Loucy (cell line): Measurements from ENCODE around the gene CPSF2.

Experiments used
- CTCF ChIP-seq: fragments of 200-600 bp; sonication (generic); conservative IDR thresholded peaks from 2 replicates; pipeline ENCODE4 v1.5.1; 2014; ENCODE audit warnings: mild to moderate bottlenecking, antibody characterized with exemption, low read length
- EZH2phosphoT487 ChIP-seq: fragments of 200-600 bp; IDR thresholded peaks from 2 replicates; pipeline ENCODE4 v1.6.1; 2018; ENCODE audit warnings: antibody characterized with exemption, mild to moderate bottlenecking, moderate library complexity, borderline replicate concordance

DNA sequence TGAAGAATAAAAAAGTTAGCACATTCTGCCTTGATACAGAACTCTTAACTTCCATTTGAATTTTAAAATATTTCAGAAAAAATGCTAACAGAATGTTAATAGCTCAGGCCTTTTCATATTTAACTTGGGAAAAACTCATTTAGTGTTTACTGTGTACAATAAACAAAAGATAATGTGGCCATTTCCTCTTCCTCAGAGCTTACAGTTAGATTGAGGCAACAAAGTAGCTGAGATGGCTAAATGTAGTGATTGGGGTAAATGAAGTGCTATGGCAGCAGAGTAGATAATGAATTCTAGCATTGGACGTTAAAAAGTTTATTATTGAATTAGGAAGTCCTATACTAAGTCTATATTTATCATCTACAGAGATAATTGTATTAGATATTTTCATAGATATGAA, 12.7 kb downstream of the CPSF2 start:
- TF ChIP-seq CTCF (no peak), EZH2phosphoT487 (no peak)
